GM21786 (cell line): ENCODE measurements around the gene MAPKAP1.

Source experiments
- ATAC-seq: cut with Tn5 transposase; IDR thresholded peaks from one replicate; pipeline ENCODE4 v1.9.1; 2021; ENCODE audit not compliant: unreplicated experiment

Gene MAPKAP1

DNA sequence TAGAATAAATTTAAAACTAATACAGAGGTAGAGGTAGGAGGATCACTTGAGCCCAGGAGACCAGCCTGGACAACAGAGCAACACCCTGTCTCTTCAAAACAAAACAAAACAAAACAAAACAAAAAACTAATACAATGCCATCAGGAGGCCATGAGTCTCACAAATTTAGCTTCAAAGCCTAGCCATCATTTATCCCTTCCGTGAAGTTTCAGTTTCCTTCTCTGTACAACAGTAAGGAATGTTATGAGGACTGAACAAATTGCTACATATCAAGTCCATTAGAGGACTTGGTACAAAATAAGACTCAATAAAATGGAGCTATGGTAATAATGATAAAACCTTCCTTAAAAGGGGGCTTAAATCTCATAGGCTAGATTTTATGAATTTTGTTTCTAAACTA is 60.8 kb downstream of the MAPKAP1 start:
- ATAC-seq, result no peak

DNA sequence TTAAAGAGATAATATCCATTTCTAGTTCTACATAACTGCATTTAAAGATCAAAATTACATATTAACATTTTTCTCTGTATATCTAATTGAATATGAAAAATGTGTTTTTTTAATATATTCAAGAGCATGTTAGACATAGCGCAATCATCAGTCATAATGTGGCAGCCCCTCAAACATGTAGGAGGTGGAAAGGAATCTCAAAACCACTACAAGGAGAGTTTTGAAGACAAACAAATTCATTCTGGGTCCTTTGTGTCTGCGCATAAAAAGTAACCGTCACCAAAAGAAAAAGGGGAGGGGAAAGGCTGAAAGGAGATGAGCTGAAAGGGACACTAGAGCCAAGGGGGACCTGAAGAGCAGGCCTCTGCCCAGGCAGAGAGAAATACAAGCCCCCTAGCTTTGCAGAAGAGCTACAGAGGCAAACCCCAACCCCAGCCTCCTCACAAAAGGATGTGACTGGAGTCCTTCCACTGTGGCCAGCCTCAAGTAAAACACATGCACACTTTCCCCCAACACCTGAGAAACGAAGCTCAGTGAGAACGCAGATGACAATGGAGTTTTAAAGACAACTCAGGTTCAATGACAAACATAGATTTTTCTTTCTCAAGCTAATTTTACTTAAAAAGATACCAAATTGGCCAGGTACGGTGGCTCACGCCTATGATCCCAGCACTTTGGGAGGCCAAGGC is 62.0 kb downstream of the MAPKAP1 start:
- ATAC-seq, result no peak

DNA sequence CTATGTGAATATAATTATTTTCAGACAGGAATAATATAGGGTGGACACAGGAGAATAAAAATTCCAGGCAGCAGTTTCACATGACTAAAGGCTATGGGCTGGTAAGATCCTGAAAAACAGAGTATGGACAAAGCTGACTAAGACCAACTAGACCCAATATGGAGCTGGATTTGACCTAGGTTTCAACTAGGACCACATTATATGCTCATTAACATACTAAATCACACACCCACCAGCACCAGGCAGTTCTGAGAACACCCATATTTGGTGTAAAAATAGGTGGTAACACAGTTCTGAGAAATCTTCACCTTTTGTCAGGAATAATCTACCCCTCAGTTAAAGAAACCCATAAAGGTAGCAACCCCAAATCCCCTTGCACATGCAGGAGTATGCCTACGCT is 64.7 kb downstream of the MAPKAP1 start:
- ATAC-seq, result no peak

DNA sequence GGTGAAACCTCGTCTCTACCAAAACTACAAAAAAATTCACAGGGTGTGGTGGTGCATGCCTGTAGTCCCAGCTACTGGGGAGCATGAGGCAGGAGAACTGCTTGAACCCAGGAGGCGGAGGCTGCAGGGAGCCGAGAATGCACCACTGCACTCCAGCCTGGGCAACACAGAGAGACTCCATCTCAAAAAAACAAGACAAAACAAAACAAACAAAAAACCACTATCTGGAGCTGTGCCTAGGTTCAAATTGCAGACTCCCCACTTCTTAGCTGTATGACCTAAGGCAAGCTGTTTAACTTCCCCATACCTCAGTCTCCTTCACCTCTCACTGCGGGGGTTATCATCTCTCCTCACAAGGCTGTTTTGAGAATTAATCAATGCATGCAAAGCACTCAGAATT is 68.0 kb downstream of the MAPKAP1 start:
- no peak for ATAC-seq

DNA sequence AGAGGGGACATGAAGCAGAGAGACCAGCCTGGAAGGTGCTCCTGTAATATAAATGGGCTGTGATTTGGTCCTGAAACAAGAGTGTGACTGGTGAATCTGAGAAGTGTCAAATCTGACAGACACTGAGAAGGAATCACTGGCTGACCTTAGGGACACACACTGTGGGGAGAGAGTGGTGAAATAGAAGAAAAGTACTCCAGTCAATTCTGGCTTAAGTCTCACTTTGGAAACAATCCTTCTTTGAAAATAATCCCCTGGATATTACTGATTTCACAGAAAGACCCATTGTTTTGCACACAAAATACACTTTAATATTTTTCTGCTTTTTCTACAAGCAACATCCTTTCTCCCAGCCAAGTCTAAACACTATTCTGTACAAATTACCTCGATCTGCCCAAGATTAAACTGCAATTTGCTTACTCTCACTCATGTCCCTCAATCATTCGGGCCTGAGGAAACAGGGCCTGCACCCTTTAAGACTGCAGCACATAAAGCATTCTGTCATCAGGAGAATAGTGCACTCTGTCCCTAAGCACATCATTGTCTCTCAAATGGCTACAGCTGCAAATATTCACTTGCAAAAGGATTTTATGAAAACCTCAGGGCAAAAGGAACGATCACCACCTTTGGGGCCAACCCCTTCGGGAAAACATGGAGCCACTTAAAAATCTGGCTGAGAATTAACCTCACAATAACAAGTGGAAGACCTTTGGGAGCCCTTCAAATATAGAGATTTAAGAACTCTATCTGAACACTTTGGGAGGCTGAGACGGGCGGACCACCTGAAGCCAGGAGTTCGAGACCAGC is 68.6 kb downstream of the MAPKAP1 start:
- no peak for ATAC-seq

DNA sequence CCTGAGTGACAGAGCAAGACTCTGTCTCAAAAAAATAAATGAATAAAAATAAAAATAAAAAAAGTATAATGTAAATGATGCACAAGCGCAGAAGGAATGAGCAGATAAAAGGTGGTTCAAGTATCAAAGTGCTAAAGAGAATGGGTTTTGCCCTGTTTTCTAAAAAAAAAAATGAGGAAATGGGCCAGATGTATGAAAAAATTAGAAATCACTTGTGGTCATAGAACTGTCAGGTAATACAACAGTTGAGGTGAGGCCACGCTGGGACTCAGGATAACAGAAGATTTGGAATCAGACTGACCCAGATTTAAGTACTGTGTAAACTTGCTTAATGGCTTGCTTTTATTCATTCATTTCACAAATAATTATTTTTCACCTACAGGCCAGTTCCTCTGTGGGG is 69.8 kb downstream of the MAPKAP1 start:
- no peak for ATAC-seq

DNA sequence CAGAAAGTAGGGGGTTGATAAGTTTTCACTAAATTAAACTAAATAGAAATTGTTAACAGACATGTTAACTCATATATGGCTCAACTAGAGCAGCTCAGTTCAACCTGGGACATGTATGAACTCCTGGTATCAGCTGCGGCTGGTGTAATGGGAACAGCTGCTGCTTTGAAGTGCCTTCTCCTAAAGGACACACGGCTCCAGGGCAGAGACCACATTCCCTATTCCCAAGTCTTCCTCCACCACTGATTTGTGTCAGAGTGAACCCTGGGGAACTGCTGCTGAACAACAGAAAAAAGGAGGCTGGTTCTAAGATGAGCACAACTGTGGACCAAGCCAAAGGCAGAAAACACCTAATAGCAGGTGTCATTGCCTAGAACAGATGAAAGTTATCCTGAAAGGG is 71.1 kb downstream of the MAPKAP1 start:
- no peak for ATAC-seq

DNA sequence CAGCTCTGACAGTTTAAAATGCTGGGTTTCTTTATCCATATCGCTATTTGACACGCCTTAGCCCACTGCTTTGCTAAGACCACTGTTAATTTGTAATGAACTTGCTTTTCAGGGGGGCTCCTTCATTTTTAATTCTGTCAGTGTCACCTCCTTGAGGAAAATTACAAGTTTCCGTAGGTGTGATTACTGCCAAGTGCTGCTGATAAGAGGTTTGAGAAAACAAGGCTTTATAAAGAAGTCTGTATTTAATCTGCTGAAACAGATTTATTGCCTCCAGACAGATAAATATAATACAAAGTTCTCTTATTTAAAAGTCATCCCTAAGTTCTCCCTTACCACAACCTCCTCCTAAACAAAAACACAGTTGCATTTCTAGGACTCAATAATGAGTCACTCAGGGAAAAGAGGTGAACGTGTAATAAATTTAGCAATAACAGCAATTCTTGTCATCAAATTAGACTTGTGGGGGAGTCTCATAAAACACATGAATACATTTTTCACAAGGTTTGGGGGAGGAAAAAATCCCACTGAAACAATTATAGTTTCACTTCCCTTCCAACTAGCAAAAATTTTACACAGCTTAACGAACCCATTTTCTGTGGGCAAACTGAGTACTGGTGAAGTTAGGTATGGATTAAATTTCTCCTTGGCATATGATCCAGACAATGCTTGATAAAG is 72.8 kb downstream of the MAPKAP1 start:
- no peak for ATAC-seq

DNA sequence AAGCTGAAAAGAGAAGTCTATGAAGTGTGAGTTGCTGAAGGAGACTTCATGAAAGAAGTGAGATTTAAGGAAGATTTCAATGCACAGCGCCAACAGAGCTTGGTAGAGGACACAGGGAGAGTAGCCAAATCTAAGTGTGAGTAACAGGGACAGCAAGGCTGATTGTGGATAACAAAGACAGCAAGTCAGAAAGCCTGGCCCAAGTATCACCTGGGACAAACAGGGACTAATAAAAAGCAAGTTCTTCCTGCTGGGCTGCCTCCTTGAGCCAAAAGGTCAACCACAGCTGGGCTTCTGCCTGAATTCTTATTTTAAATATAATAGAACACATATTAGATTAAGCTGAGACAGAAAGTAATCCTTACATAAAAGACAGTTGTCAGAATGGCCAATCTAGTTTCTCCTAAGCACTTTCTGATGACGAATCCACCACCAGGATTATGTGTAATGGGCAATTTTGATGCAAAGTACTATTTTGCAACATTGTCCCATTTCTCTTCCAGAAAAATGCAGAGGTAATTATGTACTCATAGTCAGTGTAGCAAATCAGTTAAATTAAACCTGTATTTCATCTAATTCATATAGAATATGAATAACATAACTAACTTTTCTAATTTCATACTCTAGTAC is 73.8 kb downstream of the MAPKAP1 start:
- no peak for ATAC-seq

DNA sequence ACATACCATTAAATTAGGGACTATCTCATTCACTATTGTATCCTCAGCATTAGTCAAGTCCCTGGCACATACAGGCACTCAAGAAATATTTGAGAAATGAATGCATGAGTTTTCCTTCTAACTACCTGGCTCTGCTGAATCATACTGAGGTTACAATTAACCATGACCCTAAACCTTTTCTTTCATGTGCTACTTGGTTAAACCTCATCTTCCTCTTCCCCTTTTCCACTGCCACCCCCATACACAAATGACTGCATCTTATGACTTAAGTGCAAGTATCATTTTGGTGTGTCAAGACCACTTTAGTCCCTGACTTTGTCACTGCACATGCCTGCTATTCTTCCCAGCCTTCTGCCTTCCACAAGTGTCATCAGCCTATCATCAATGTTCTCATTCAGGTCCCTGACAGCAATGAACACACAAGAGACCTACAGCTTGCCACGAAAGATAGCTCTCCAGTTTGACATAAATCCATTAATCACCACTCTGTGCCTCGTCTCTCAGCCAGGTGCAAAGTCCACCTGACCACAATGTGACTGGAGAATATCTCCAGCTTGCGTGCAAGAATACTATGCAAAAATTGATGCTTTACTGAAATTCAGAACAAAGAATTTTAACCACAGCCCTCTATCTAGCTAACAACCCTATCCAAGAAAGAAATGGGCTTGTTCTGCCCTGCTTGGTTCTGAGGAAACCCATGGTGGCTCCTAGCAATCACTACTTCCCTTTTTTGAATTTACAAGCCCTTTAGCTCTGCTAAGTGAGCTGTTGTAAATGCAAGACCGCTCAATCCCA is 74.5 kb downstream of the MAPKAP1 start:
- peak; percentile 59 for ATAC-seq

DNA sequence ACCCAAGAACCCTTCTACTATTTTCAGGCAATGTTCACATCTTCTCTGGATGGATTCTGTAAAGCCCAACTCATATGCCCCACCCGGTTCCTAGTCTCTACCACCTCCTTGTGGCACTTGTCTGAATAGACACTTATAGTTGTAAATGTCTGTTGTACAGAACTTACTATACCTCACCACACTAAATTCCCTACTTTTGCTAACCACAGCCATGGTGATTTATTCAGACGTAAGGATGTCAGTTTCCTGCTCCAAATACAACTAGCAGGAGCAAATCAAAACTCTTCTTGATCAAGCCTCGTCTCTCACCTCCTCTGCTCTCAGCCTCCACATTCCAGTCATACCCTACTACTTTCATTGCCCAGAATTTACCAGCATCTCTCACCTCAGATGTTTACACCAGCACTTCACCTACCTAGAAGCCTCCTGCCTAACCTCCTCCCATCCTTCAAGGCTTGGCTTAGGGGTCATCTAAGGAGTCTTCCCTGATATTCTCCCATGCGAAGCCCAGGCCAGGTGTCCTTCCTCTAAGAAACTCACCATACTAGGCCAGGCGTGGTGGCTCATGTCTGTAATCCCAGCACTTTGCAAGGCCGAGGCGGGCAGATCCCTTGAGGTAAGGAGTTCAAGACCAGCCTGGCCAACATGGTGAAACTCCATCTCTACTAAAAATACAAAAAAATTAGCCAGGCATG is 75.5 kb downstream of the MAPKAP1 start:
- ATAC-seq, result no peak

DNA sequence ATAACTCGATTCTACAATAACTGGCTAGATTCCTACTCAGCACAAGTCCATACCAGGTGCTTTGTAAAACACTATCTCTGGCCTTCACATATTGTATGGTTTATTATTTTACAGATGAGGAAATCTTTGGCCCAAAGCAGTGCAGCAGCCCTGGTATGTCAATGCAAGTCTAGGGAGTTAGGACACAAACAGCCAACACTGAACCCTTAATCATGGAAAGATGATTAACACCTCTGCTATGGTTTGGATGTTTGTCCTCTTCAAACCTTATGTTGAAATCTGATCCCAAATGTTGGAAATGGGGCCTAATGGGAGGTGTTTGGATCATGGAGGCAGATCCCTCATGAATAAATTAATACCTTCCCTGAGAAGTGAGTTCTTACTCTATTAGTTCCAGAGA is 76.6 kb downstream of the MAPKAP1 start:
- ATAC-seq, result no peak

DNA sequence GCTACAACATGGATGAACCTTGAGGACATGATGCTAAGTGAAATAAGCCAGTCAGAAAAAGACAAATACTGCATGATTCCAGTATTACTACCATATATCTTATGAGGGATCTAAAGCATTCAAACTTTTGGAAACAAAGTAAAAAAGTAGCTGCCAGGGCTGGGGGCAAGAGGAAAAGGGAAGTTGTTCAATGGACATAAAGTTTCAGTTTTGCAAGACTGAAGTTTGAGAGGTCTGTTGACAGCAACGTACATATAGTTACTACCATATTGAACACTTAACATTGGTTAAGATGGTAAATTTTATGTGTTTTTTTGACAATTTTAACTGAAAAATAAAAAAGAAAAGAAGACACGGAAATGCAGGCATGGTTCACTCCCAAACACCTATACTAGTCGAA is 77.6 kb downstream of the MAPKAP1 start:
- ATAC-seq, result no peak

DNA sequence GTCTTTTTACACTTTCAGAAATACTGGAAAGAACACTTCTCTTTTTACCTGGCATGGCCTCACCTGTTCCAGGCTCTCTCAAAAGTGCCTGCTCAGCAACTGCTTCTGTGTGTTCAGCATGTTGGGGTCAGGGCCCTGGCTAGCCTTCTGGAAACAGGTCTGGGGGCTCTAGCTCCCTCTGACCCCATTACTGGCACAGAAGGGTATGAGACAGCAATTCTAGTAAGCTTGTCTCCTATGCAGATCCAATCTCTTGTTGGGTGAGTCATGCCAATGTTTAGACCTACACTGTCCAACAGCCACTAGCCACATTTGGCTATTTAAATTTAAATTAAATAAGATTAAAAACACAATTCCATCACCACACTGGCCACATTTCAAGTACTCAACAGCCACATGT is 80.8 kb downstream of the MAPKAP1 start:
- ATAC-seq, result no peak

DNA sequence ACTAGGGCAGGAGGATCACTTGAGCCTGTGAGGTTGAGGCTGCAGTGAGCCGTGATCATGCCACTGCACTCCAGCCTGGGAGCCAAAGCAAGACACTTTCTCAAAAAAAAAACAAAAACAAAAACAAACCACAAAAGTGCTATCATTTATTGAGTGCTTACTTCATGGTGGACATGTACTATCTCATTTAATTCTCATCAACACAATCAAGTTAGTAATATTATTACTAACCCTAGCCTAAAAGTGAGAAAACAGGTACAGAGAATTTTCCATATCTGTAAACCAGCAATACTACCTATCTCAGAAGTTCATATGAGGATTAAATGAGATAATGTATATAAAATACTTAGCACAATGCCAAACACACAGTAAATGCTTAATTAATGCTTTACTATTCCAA is 85.8 kb downstream of the MAPKAP1 start:
- no peak for ATAC-seq

DNA sequence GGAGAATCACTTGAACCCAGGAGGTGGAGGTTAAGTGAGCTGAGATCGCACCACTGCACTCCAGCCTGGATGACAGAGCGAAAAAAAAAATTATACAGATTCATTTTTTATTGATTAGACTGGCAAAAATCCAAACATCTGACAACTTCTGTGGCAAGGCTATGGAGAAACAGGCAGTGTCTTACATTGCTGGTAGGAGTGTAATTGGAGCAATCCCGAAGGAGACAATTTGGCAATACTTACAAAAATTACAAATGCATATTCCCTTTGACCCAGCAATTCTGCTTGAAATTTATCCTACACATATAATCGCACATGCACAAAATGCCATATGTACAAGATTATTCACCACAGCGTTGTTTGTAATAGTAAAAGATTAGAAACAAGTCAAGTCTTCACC is 86.8 kb downstream of the MAPKAP1 start:
- ATAC-seq, result no peak

DNA sequence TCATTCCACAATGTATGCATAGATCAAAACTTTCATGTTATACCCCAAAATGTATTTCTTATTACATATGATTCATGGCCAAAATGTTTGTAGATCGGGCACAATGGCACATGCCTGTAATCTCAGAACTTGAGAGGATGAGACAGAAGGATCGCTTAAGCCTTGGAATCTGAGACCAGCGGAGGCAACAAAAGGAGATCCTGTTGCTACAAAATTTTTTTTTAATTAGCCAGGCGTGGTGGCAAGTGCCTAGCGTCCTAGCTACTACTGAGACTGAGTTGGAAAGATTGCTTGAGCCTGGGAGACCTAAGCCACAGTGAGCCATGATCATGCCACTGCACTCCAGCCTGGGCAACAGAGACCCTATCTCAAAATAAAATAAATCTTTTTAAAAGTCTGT is 89.9 kb downstream of the MAPKAP1 start:
- ATAC-seq, result no peak

DNA sequence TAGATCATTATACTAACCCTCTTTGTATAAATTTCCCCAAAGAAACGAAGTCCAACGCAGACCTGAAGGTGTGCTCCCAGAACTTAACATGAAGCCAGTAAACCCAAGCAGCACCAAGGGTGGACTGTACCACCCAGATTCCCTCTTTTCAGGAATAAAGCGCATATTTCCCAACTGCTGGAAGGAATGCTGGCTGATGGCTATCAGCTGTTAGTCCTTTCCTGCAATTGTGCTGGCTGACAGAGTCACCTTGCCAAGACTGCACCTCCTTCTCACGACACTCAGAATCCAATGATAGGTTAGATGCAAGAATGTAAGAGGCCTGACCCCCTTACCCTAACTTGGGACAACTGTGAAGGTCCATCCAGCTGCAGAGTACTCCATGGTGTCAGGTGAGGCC is 93.9 kb downstream of the MAPKAP1 start:
- no peak for ATAC-seq

DNA sequence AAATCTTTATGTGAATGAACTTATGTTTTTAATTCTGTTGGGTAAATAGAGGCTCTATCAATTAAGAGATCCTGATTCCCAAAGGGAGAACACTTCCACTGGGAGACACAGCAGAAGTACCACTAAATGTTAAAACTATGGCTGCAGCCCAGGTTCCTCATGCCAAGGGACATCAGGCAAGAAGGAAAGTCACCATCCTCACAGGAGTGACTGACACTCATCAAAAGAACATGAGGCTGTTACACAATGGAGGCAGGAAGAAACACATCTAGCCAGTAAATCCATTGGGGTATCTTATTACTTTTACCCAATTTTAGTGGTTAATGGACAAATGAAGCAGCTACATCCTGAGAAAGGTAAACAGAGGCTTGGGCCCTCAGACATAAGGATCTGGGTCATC is 94.4 kb downstream of the MAPKAP1 start:
- no peak for ATAC-seq

DNA sequence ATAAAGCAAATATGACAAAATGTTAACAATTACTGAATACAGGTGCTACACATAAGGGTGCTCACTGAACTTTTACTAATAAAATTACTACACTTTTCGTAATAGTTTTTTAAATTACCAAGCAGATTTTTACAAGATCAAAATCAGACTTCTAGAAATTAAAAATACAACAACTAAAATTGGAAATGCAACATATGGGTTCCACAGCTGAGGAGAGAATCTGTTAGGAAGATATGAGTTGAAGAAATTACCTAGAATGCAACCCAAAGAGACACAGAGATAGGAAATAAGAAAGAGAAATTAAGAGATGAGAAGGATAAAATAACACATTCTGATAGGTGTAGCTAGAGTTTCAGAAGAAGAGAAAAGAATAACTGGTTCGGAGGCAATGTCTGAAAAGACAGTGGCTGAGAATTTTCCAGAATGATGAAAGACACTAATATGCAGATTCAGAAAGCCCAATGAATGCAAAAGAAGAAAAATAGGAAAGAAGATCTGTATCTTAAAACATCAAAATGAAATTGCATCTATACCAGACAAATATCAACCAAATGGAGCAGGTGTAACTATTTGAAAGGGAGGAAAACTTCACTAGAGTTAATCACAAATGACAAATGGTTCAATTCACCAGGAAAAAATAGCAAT is 95.8 kb downstream of the MAPKAP1 start:
- ATAC-seq, result no peak
